PC-9 (cell line): ENCODE data around the gene HBQ1. TPM values are rescaled to one million over a fixed set of nuclear protein-coding genes. Genes with fewer than 3 reads are reported as not detected.

Experiments used
- BruUV-seq: library from RNA; stranded (reverse); fragments of 400-500 nt; replicated peaks from 2 replicates; lab custom pipeline; 2021; lab: Mats Ljungman, UMichigan
- CTCF ChIA-PET: fragments of 300-600 bp; sonication (Branson Sonifier 250); formaldehyde crosslinking; loops from one replicate; lab custom pipeline; 2022; ENCODE audit warnings: antibody characterized with exemption; lab: Charles Lee
- POLR2A ChIA-PET: fragments of 300-600 bp; sonication (Branson Sonifier 250); formaldehyde crosslinking; loops from one replicate; lab custom pipeline; 2022; ENCODE audit warnings: antibody characterized with exemption; ENCODE audit not compliant: unreplicated experiment; lab: Charles Lee
- DNase-seq, 2 experiments: peaks; one replicate each; pipeline versions ENCODE4 v3.0.0 to v3.0.0-alpha.2; 2015 to 2022; ENCODE audit warnings: mixed read lengths in 1 of 2
- H2AFZ ChIP-seq: fragments of 200-600 bp; sonication (generic); 2 replicates; pipeline ENCODE4 v1.8.1; 2017; ENCODE audit warnings: antibody characterized with exemption
- H3F3A ChIP-seq: fragments of 200-600 bp; sonication (generic); 2 replicates; pipeline ENCODE4 v1.8.1; 2017; ENCODE audit warnings: antibody characterized with exemption, mild to moderate bottlenecking, low read depth; ENCODE audit not compliant: insufficient read depth
- H3K27ac ChIP-seq: fragments of 200-600 bp; sonication (generic); 2 replicates; pipeline ENCODE4 v1.6.1; 2016; ENCODE audit warnings: mixed run types
- H3K27me3 ChIP-seq: fragments of 200-600 bp; sonication (generic); 2 replicates; pipeline ENCODE4 v1.6.1; 2016; ENCODE audit warnings: low read depth, mixed run types; ENCODE audit not compliant: insufficient read depth
- H3K36me3 ChIP-seq: fragments of 200-600 bp; sonication (generic); 2 replicates; pipeline ENCODE4 v1.6.1; 2016; ENCODE audit warnings: low read depth, mixed run types
- H3K4me1 ChIP-seq: fragments of 200-600 bp; sonication (generic); replicated peaks from 2 replicates; pipeline ENCODE4 v1.6.1; 2016; ENCODE audit warnings: mixed run types; ENCODE audit not compliant: insufficient read depth
- H3K4me2 ChIP-seq: fragments of 200-600 bp; sonication (generic); 2 replicates; pipeline ENCODE4 v1.6.1; 2017; ENCODE audit warnings: mixed run types
- H3K4me3 ChIP-seq: fragments of 200-600 bp; sonication (generic); 2 replicates; pipeline ENCODE4 v1.6.1; 2016; ENCODE audit warnings: mixed run types
- H3K79me2 ChIP-seq: fragments of 200-600 bp; sonication (generic); 2 replicates; pipeline ENCODE4 v1.6.1; 2017; ENCODE audit warnings: low read depth, mixed run types
- H3K9me2 ChIP-seq: fragments of 200-600 bp; sonication (generic); 2 replicates; pipeline ENCODE4 v1.8.1; 2017; ENCODE audit warnings: mild to moderate bottlenecking; ENCODE audit not compliant: insufficient read depth
- H3K9me3 ChIP-seq: fragments of 200-600 bp; sonication (generic); 2 replicates; pipeline ENCODE4 v1.8.1; 2016; ENCODE audit warnings: low read depth; ENCODE audit not compliant: insufficient read depth
- H4K20me1 ChIP-seq: fragments of 200-600 bp; sonication (generic); 2 replicates; pipeline ENCODE4 v1.8.1; 2017; ENCODE audit not compliant: insufficient read depth
- CTCF ChIP-seq: fragments of 200-600 bp; sonication (generic); conservative IDR thresholded peaks from 2 replicates; pipeline ENCODE4 v1.6.1; 2017; ENCODE audit warnings: mixed run types, antibody characterized with exemption, mild to moderate bottlenecking, moderate library complexity
- EZH2 ChIP-seq: fragments of 200-600 bp; sonication (generic); IDR thresholded peaks from 2 replicates; pipeline ENCODE4 v1.8.0; 2017; ENCODE audit warnings: antibody characterized with exemption, low read depth
- intact Hi-C: fragments of 100-400 bp; cut with micrococcal nuclease; formaldehyde crosslinking; loops from one replicate; pipeline ENCODE4 v1.10.0; 2022; ENCODE audit not compliant: unreplicated experiment
- total RNA-seq: library from RNA; stranded (reverse); gene quantifications from 2 replicates; pipeline ENCODE4 v1.2.3, GENCODE V29; 2021

The HBQ1 gene
- total RNA-seq, 1 experiment from 2014 or later, result not detected

- Histone ChIP-seq H3K9me2 (no peaks in the 10 kb centered on the region), H3K27ac (no peak overlapping the region), H3F3A (peaks cover 7% of the 10 kb centered on the region; the same call in 1 of the 2 replicates), H3K4me3 (no peak overlapping the region), H3K79me2 (no peaks in the 10 kb centered on the region), H3K9me3 (no peaks in the 10 kb centered on the region), H3K27me3 (no peaks in the 10 kb centered on the region), H4K20me1 (no peaks in the 10 kb centered on the region), H3K36me3 (no peaks in the 10 kb centered on the region), H3K4me1 (no peaks in the 10 kb centered on the region), H3K4me2 (no peak overlapping the region), H2AFZ (no peak overlapping the region)
- intact Hi-C loops, result no loop called here
- POLR2A ChIA-PET, result no interaction called here
- BruUV-seq, result no TSS peak
- no peak for DNase-seq
- TF ChIP-seq CTCF (no peak), EZH2 (no peak)
- CTCF ChIA-PET, result no interaction called here
Observed at GRCh38 chr16:144797-145252, 35.4 kb upstream of the HBQ1 start.

GRCh38 chr16:146646-147045 is 33.6 kb upstream of the HBQ1 start:
- H3K27ac ChIP-seq, result no peak overlapping the region
- H3F3A ChIP-seq, result peaks cover 15% of the 10 kb centered on the region; the same call in 1 of the 2 replicates
- H2AFZ ChIP-seq, result no peak overlapping the region
- no peak overlapping the region for H3K4me2 ChIP-seq
- intact Hi-C loops, result no loop called here
- H3K27me3 ChIP-seq, result no peaks in the 10 kb centered on the region
- TF ChIP-seq EZH2, result no peak
- no peaks in the 10 kb centered on the region for H4K20me1 ChIP-seq
- no peaks in the 10 kb centered on the region for H3K4me1 ChIP-seq
- H3K36me3 ChIP-seq, result no peaks in the 10 kb centered on the region
- H3K9me3 ChIP-seq, result no peaks in the 10 kb centered on the region
- no peak overlapping the region for H3K4me3 ChIP-seq
- H3K9me2 ChIP-seq, result no peaks in the 10 kb centered on the region
- no peak for DNase-seq
- CTCF ChIA-PET, result no interaction called here
- no TSS peak for BruUV-seq
- H3K79me2 ChIP-seq, result no peaks in the 10 kb centered on the region
- POLR2A ChIA-PET, result no interaction called here

GRCh38 chr16:149024-149660 is 31.1 kb upstream of the HBQ1 start:
- intact Hi-C loops, result no loop called here
- no peaks in the 10 kb centered on the region for H3K27me3 ChIP-seq
- no peak overlapping the region for H3K4me3 ChIP-seq
- BruUV-seq, result no TSS peak
- no peak overlapping the region for H2AFZ ChIP-seq
- no peaks in the 10 kb centered on the region for H3K9me3 ChIP-seq
- H3K27ac ChIP-seq, result no peak overlapping the region
- no peaks in the 10 kb centered on the region for H3K79me2 ChIP-seq
- H4K20me1 ChIP-seq, result no peaks in the 10 kb centered on the region
- no peaks in the 10 kb centered on the region for H3K36me3 ChIP-seq
- no peaks in the 10 kb centered on the region for H3K4me1 ChIP-seq
- no peak for TF ChIP-seq EZH2
- TF ChIP-seq CTCF, result no peak
- 0 out of 2 replicates have a peak overlapping the region, but pooled peaks have one; percentile 10 for H3K4me2 ChIP-seq
- H3F3A ChIP-seq, result peaks cover 15% of the 10 kb centered on the region; the same call in 1 of the 2 replicates
- H3K9me2 ChIP-seq, result no peaks in the 10 kb centered on the region
- peak in 1 of 2 experiments; percentile 60 for DNase-seq
- CTCF ChIA-PET, result interaction anchor here (0.6 kb wide), 1 partner anchor 11 kb away, joined by 3 read pairs; the partner anchor contains the start of gene NPRL3
- POLR2A ChIA-PET, result no interaction called here
